GM10847 (cell line): Measurements from ENCODE around the gene ASTL.

Experiments
- POLR2A ChIP-seq: IDR thresholded peaks from 2 replicates; pipeline ENCODE4 v1.6.1; 2011; ENCODE audit not compliant: insufficient read length; ENCODE audit errors: extremely low read depth

Gene ASTL

DNA sequence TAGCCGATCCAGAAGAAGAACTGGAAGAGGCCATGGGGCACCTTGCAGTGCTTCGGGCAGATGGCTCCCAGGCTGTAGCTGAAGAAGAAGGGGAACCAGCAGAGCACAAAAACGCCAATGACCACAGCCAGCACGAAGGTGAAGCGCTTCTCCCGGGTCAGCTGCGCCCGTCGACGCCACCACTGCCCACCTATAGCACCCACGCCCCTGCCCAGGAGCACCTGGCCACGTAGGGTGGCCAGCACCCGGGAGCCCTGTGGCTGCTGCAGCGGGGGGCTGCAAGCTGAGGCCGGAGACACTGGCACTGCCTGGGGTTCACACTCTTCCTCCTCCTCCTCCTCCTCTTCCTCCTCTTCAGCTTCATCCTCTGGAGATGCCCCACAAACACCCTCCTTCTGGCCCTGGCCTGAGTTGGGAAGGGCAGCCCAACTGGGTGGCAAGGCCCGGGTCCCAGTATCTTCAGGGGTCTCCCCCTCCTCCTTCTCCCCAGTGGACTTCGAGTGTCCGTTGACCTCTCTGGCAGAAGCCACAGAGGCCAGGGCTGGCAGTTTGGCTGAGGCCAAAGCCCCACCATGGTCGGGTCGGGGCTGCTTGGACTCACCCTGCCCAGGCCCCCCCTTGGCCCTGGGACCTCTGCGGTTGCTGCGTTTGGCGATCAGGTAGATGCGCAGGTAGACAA lies 23.3 kb downstream of the ASTL start:
- no peak for TF ChIP-seq POLR2A

DNA sequence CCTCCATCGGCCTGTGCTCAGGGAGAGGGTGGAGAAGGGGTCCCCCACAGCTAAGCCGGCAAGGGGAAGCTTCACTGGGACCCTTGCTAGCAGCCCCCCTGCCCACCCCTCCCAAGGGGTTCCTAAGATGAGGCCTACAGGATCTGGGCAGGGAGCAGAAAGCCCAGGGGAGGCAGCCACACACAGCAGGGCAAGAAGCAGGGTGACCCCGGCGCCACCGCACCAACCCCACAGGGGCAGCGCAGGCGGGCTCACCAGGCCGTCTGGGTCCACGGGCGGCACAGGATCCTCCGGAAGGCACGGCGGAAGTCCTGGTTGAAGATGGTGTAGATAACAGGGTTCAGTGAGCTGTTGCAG lies 23.8 kb downstream of the ASTL start:
- TF ChIP-seq POLR2A: no peak

DNA sequence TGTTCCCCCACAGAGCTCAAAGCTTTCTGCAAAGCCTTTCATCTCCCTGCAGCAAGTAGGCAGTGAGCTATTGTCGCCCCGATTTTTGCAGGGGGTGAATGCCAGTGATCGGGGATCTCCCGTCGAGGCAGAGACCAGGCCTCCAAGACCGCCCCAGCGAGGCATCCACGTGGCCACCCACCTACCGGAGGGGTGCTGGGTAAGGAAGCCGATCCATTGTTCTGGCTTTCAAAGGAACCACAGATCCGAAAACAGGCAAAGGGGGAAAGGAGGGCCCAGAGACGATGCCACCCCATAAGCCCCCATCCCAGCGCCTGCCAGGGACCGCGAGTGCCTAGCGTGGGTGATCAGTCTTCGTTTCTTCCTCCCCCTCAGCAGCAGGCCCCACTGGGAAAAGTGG lies 24.4 kb downstream of the ASTL start:
- TF ChIP-seq POLR2A: no peak

- TF ChIP-seq POLR2A: no peak
Measured at GRCh38 chr2:96113367-96113677, 25.0 kb downstream of the ASTL start.

- TF ChIP-seq POLR2A: no peak
Measured at GRCh38 chr2:96112501-96113366, 25.6 kb downstream of the ASTL start.

GRCh38 chr2:96111823-96112500 lies 26.3 kb downstream of the ASTL start:
- no peak for TF ChIP-seq POLR2A

DNA sequence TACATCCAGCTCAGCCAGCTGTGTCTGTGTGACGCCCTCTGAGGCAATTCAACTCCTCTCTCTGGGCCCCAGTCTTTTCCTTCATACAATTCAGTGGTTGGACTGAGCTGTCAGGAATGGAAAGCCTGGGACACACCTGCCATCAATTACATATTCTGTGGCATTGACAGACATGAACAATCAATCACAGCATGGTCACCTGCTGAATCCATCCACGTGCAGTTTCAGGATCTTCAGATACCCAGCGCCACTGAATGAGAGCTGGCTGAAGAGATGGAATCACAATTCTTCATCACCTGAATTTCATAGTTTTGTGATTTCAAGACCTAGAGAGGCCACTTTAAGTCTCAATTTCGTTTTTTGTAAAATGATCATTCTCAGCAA lies 27.1 kb downstream of the ASTL start:
- no peak for TF ChIP-seq POLR2A

DNA sequence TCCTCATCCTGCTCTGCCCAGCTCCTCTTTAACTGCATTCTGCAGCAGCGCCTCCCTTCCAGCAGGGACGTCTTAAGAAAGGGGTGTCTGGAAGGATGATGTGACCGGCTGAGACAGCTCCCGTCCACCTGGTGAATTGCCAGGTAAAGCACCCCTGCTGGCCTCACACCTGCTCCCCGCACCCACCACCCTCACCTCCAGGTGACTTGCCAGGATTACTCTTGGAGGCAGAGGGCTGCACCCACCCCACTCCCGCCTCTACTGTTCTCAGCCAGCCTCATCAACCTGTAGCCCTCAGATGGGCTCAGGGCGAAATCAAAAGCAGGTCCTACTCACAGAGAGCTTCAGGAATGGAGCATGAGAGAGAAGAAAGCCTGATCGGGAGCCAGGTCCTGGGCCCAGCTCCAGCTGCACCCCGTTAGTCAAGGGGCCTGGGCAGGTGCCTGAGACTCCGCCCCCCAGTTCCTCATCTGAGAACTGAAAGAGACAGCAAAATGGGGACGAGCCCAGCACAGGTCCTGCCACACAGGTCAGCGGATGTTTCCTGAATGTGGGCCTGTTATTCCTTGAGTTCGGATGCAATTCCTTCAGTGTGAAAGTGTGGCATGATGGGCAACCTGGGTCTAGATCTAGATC lies 27.6 kb downstream of the ASTL start:
- no peak for TF ChIP-seq POLR2A

GRCh38 chr2:96109931-96110511 lies 28.3 kb downstream of the ASTL start:
- no peak for TF ChIP-seq POLR2A

- no peak for TF ChIP-seq POLR2A
Measured at GRCh38 chr2:96109361-96109680, 29.0 kb downstream of the ASTL start.

DNA sequence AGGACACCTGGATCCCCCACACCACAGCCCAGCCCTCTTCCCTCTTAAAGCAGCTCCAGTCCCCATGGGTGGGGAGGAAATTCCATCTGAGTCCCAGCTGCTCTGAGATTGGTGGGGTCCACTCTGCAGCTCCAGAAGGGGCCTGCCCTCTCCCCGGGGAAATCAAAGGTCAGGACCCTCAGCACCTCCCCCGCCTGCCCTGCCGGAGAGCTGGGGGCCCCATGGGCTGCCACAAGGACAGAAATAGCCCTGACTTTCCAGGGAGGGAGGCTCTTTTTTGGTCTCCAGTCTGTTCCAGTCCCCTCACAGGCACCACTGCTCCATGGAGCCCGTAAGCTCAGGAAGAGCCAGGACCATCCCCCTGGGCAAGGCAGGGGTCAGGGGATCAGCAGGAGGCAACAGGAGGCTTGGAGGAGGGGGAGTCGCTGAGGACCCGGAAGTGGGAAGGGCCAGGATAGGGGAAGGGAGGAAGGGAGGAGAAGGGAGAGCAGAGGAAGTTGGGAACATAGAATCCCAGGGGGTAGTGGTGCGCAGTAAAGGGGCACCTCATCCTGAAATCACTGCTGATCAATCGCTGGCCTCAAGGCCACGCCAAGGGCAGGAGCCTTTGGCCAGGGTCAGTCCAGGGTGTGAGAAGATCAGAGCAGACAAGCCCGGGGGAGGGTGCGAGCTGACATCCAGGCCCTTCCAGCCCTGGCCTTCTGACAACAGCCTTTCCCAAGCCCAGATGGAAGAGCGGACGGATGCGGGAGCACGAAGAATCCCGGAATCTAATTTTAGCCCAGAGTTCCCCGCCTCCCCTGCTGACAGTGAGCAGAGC lies 29.6 kb downstream of the ASTL start:
- TF ChIP-seq POLR2A: no peak

DNA sequence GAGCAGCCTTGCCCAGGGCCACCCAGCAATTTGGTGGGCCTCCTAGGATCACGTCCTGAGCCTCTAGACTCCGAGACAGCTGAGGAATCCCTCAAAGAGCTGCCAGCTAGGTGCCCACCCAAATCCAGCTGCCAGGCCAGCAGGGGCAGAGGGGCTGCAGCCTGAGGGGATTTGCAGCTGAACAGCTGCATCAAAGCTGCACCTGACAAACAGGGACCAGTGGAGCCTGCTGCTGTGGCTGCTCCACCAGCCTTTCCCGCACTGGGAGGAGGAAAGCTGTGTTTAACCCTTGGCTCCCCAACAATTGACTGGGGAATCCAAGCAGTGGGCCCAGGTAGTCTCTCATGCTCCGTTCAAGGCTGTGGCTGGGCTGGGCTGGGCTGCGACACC lies 30.2 kb downstream of the ASTL start:
- TF ChIP-seq POLR2A: no peak

GRCh38 chr2:96107708-96108065 lies 30.6 kb downstream of the ASTL start:
- TF ChIP-seq POLR2A: no peak

GRCh38 chr2:96106991-96107707 lies 31.2 kb downstream of the ASTL start:
- no peak for TF ChIP-seq POLR2A

GRCh38 chr2:96105994-96106715 lies 32.1 kb downstream of the ASTL start:
- no peak for TF ChIP-seq POLR2A
